Hepatocyte (in vitro differentiated cells): ENCODE results near the gene PCBD1. TPM values are rescaled to one million over a fixed set of nuclear protein-coding genes. Genes with fewer than 3 reads are reported as not detected.

Experiments used
- DNase-seq: peaks from one replicate; pipeline ENCODE4 v3.0.0-alpha.2; 2016; ENCODE audit warnings: low spot score
- H2AFZ ChIP-seq: fragments of 200-600 bp; sonication (generic); 2 replicates; pipeline ENCODE4 v1.6.0; 2016; ENCODE audit warnings: antibody characterized with exemption, mild to moderate bottlenecking
- H3K27ac ChIP-seq: fragments of 200-600 bp; sonication (generic); 2 replicates; pipeline ENCODE4 v1.5.1; 2016; ENCODE audit warnings: mild to moderate bottlenecking
- H3K27me3 ChIP-seq: fragments of 200-600 bp; sonication (generic); 2 replicates; pipeline ENCODE4 v1.6.1; 2016
- H3K36me3 ChIP-seq: fragments of 200-600 bp; sonication (generic); replicated peaks from 2 replicates; pipeline ENCODE4 v1.5.1; 2016; ENCODE audit warnings: low read depth; ENCODE audit not compliant: insufficient read depth
- H3K4me1 ChIP-seq: fragments of 200-600 bp; sonication (generic); 2 replicates; pipeline ENCODE4 v1.5.1; 2016; ENCODE audit warnings: mild to moderate bottlenecking, moderate library complexity; ENCODE audit not compliant: insufficient read depth
- H3K4me2 ChIP-seq: fragments of 200-600 bp; sonication (generic); 2 replicates; pipeline ENCODE4 v1.6.0; 2016
- H3K4me3 ChIP-seq: fragments of 200-600 bp; sonication (generic); 2 replicates; pipeline ENCODE4 v1.5.1; 2016; ENCODE audit warnings: mild to moderate bottlenecking
- H3K79me2 ChIP-seq: fragments of 200-600 bp; sonication (generic); 2 replicates; pipeline ENCODE4 v1.6.0; 2017; ENCODE audit warnings: mild to moderate bottlenecking
- H3K9me2 ChIP-seq: fragments of 200-600 bp; sonication (generic); replicated peaks from 2 replicates; pipeline ENCODE4 v1.6.0; 2017; ENCODE audit warnings: mild to moderate bottlenecking; ENCODE audit not compliant: insufficient read depth
- H3K9me3 ChIP-seq: fragments of 200-600 bp; sonication (generic); 2 replicates; pipeline ENCODE4 v1.5.1; 2016; ENCODE audit warnings: low read depth, mild to moderate bottlenecking
- H4K20me1 ChIP-seq: fragments of 200-600 bp; sonication (generic); 2 replicates; pipeline ENCODE4 v1.6.0; 2016; ENCODE audit warnings: mild to moderate bottlenecking; ENCODE audit not compliant: insufficient read depth, poor library complexity, severe bottlenecking
- EZH2 ChIP-seq: fragments of 200-600 bp; sonication (generic); IDR thresholded peaks from 2 replicates; pipeline ENCODE4 v1.6.1; 2016; ENCODE audit warnings: antibody characterized with exemption, mild to moderate bottlenecking, borderline replicate concordance
- EZH2phosphoT487 ChIP-seq: fragments of 200-600 bp; sonication (generic); IDR thresholded peaks from one replicate; pipeline ENCODE4 v1.6.1; 2018; ENCODE audit warnings: antibody characterized with exemption, mild to moderate bottlenecking, low read depth, moderate library complexity; ENCODE audit not compliant: unreplicated experiment, severe bottlenecking
- WGBS: methylation state at CpG from one replicate; pipeline ENCODE4 v1.1.6; 2016; ENCODE audit warnings: low lambda C conversion rate; ENCODE audit errors: missing lambda C conversion rate; 5-methylcytosine and 5-hydroxymethylcytosine counted together
- polyA plus RNA-seq: library from polyadenylated mRNA; unstranded; fragments of >200 nt; fragmentation: Nextera tagmentation; extraction: Ambion mirVana; gene quantifications from 2 replicates; pipeline ENCODE4 v1.2.1, GENCODE V29; 2016
- total RNA-seq: library from RNA; depleted of rRNA; stranded (reverse); fragments of >200 nt; gene quantifications from 2 replicates; pipeline ENCODE4 v1.2.3, GENCODE V29; 2014
- TF ChIP-seq, protein P1 (sequence below): fragments of 200-600 bp; sonication (generic); IDR thresholded peaks from 2 replicates; pipeline ENCODE4 v1.5.1; 2016; ENCODE audit warnings: antibody characterized with exemption, mild to moderate bottlenecking; ENCODE audit not compliant: poor library complexity

Gene PCBD1
- total and polyA plus RNA-seq, 2 experiments from 2014 or later, result 81.5 to 122 TPM

DNA sequence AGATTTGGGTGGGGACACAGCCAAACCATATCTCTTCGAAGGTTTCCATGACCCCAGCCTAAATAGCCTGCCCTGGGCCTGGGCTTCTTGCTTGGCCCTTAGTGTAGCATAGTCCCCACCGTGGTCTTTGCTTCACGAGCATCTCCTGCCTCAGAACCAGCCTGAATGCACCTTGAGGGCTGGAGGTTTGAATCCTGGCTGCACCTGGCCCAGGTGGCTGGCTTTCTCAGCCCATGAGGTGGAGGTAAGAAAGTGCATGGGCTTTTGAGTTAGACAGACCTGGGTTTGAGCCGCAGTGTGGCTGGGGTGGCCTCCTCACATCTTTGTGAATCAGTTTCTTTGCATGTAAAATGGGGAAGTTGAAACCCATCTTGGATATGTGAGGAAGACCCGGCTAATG, 24.2 kb upstream of the PCBD1 start:
- H3K36me3 ChIP-seq, result no peaks in the 10 kb centered on the region
- H3K9me2 ChIP-seq, result no peaks in the 10 kb centered on the region
- no peaks in the 10 kb centered on the region for H3K9me3 ChIP-seq
- H3K4me3 ChIP-seq, result no peak overlapping the region
- H3K79me2 ChIP-seq, result no peaks in the 10 kb centered on the region
- DNase-seq, result no peak
- H3K4me1 ChIP-seq, result no peaks in the 10 kb centered on the region
- no peak overlapping the region for H3K4me2 ChIP-seq
- TF ChIP-seq, protein P1, sequence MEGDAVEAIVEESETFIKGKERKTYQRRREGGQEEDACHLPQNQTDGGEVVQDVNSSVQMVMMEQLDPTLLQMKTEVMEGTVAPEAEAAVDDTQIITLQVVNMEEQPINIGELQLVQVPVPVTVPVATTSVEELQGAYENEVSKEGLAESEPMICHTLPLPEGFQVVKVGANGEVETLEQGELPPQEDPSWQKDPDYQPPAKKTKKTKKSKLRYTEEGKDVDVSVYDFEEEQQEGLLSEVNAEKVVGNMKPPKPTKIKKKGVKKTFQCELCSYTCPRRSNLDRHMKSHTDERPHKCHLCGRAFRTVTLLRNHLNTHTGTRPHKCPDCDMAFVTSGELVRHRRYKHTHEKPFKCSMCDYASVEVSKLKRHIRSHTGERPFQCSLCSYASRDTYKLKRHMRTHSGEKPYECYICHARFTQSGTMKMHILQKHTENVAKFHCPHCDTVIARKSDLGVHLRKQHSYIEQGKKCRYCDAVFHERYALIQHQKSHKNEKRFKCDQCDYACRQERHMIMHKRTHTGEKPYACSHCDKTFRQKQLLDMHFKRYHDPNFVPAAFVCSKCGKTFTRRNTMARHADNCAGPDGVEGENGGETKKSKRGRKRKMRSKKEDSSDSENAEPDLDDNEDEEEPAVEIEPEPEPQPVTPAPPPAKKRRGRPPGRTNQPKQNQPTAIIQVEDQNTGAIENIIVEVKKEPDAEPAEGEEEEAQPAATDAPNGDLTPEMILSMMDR, result no peak
- no peak for TF ChIP-seq EZH2
- TF ChIP-seq EZH2phosphoT487, result no peak
- H4K20me1 ChIP-seq, result no peaks in the 10 kb centered on the region
- no peak overlapping the region for H3K27ac ChIP-seq
- WGBS, result 88% methylated on average over 5 of the region's 5 CpGs
- H2AFZ ChIP-seq, result no peak overlapping the region
- H3K27me3 ChIP-seq, result no peaks in the 10 kb centered on the region

DNA sequence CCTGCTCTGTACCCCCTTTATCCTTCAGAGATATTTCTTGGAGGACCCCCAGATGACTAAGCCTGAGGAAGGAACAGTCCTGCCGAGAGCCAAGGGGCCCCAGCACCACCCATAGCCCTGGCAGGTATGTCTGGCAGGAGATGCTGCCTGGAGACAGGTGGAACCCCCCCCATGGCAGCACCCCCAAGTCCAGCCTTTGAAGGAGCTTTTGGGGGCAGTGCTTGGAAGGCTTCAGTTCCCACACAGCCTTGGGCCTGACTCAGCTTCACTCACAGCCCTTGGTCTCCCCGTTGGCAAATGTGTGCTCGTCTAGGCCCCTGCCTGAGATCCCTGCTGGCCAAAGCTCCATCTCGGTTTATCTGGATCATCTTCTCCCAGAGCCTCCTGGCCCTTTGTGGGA, 23.0 kb upstream of the PCBD1 start:
- no peaks in the 10 kb centered on the region for H3K9me3 ChIP-seq
- 87% methylated on average over 4 of the region's 4 CpGs for WGBS
- DNase-seq, result no peak
- no peaks in the 10 kb centered on the region for H3K79me2 ChIP-seq
- TF ChIP-seq EZH2phosphoT487 (no peak), EZH2 (no peak)
- TF ChIP-seq, protein P1, result no peak
- H4K20me1 ChIP-seq, result no peaks in the 10 kb centered on the region
- H3K36me3 ChIP-seq, result no peaks in the 10 kb centered on the region
- no peaks in the 10 kb centered on the region for H3K27me3 ChIP-seq
- no peak overlapping the region for H3K4me3 ChIP-seq
- no peak overlapping the region for H3K4me2 ChIP-seq
- H3K4me1 ChIP-seq, result no peaks in the 10 kb centered on the region
- H3K9me2 ChIP-seq, result no peaks in the 10 kb centered on the region
- no peak overlapping the region for H2AFZ ChIP-seq
- no peak overlapping the region for H3K27ac ChIP-seq

DNA sequence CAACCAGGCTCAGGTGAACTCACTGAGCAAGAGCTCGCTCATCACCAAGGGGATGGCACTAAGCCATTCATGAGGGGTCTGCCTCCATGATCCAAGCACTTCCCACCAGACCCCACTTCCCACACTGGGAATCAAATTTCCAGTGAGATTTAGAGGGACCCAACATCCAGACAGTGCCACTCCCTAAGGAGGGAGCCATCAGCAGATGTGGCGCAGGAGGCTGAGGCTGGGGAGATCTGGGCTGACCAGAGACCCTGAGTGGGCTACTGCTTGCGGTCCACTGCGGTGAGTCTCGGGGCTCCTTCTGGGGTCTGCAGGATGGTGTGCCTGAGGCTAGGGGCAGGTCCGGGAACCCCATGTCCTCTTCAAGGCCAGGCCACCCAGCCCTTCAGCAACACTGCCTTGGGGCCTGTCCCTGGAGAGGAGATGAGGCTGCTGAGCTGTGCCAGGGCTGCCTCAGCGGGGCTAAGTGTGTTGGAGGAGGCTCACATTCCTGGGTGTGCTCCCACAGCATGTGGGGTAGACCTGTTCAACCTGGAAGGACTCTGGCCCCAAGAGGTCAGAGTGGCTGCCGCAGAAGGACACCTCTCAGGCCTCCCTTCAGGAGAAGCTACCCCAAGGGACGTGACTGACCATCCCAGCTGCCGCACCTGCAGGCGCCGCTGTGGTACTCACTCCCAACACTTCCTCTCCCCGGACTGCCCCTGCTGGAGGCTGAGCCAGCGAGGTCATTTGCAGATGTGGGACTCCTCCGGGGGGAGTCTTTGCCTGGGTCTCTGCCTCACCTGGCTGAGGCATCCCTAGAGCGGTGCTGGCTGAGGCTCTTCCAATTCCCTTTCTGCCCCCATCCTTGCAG, 22.3 kb upstream of the PCBD1 start:
- H3K9me3 ChIP-seq, result no peaks in the 10 kb centered on the region
- no peak overlapping the region for H2AFZ ChIP-seq
- no peaks in the 10 kb centered on the region for H3K27me3 ChIP-seq
- no peaks in the 10 kb centered on the region for H3K79me2 ChIP-seq
- 91% methylated on average over 16 of the region's 16 CpGs for WGBS
- no peak overlapping the region for H3K4me3 ChIP-seq
- TF ChIP-seq EZH2 (no peak), EZH2phosphoT487 (no peak)
- TF ChIP-seq, protein P1, result no peak
- H4K20me1 ChIP-seq, result no peaks in the 10 kb centered on the region
- DNase-seq, result no peak
- no peak overlapping the region for H3K4me2 ChIP-seq
- H3K9me2 ChIP-seq, result no peaks in the 10 kb centered on the region
- no peak overlapping the region for H3K27ac ChIP-seq
- no peaks in the 10 kb centered on the region for H3K36me3 ChIP-seq
- no peaks in the 10 kb centered on the region for H3K4me1 ChIP-seq
